Hepatocyte (in vitro differentiated cells): ENCODE data around the gene ACKR3. TPM values are rescaled to one million over a fixed set of nuclear protein-coding genes. Genes with fewer than 3 reads are reported as not detected.

ENCODE experiments used
- DNase-seq: peaks from one replicate; pipeline ENCODE4 v3.0.0-alpha.2; 2016; ENCODE audit warnings: low spot score
- H2AFZ ChIP-seq: fragments of 200-600 bp; sonication (generic); 2 replicates; pipeline ENCODE4 v1.6.0; 2016; ENCODE audit warnings: antibody characterized with exemption, mild to moderate bottlenecking
- H3K27ac ChIP-seq: fragments of 200-600 bp; sonication (generic); 2 replicates; pipeline ENCODE4 v1.5.1; 2016; ENCODE audit warnings: mild to moderate bottlenecking
- H3K27me3 ChIP-seq: fragments of 200-600 bp; sonication (generic); 2 replicates; pipeline ENCODE4 v1.6.1; 2016
- H3K36me3 ChIP-seq: fragments of 200-600 bp; sonication (generic); replicated peaks from 2 replicates; pipeline ENCODE4 v1.5.1; 2016; ENCODE audit warnings: low read depth; ENCODE audit not compliant: insufficient read depth
- H3K4me1 ChIP-seq: fragments of 200-600 bp; sonication (generic); 2 replicates; pipeline ENCODE4 v1.5.1; 2016; ENCODE audit warnings: mild to moderate bottlenecking, moderate library complexity; ENCODE audit not compliant: insufficient read depth
- H3K4me2 ChIP-seq: fragments of 200-600 bp; sonication (generic); 2 replicates; pipeline ENCODE4 v1.6.0; 2016
- H3K4me3 ChIP-seq: fragments of 200-600 bp; sonication (generic); 2 replicates; pipeline ENCODE4 v1.5.1; 2016; ENCODE audit warnings: mild to moderate bottlenecking
- H3K79me2 ChIP-seq: fragments of 200-600 bp; sonication (generic); 2 replicates; pipeline ENCODE4 v1.6.0; 2017; ENCODE audit warnings: mild to moderate bottlenecking
- H3K9me2 ChIP-seq: fragments of 200-600 bp; sonication (generic); replicated peaks from 2 replicates; pipeline ENCODE4 v1.6.0; 2017; ENCODE audit warnings: mild to moderate bottlenecking; ENCODE audit not compliant: insufficient read depth
- H3K9me3 ChIP-seq: fragments of 200-600 bp; sonication (generic); 2 replicates; pipeline ENCODE4 v1.5.1; 2016; ENCODE audit warnings: low read depth, mild to moderate bottlenecking
- H4K20me1 ChIP-seq: fragments of 200-600 bp; sonication (generic); 2 replicates; pipeline ENCODE4 v1.6.0; 2016; ENCODE audit warnings: mild to moderate bottlenecking; ENCODE audit not compliant: insufficient read depth, poor library complexity, severe bottlenecking
- CTCF ChIP-seq: fragments of 200-600 bp; sonication (generic); IDR thresholded peaks from 2 replicates; pipeline ENCODE4 v1.5.1; 2016; ENCODE audit warnings: antibody characterized with exemption, mild to moderate bottlenecking; ENCODE audit not compliant: poor library complexity
- EZH2 ChIP-seq: fragments of 200-600 bp; sonication (generic); IDR thresholded peaks from 2 replicates; pipeline ENCODE4 v1.6.1; 2016; ENCODE audit warnings: antibody characterized with exemption, mild to moderate bottlenecking, borderline replicate concordance
- EZH2phosphoT487 ChIP-seq: fragments of 200-600 bp; sonication (generic); IDR thresholded peaks from one replicate; pipeline ENCODE4 v1.6.1; 2018; ENCODE audit warnings: antibody characterized with exemption, mild to moderate bottlenecking, low read depth, moderate library complexity; ENCODE audit not compliant: unreplicated experiment, severe bottlenecking
- WGBS: methylation state at CpG from one replicate; pipeline ENCODE4 v1.1.6; 2016; ENCODE audit warnings: low lambda C conversion rate; ENCODE audit errors: missing lambda C conversion rate; 5-methylcytosine and 5-hydroxymethylcytosine counted together
- polyA plus RNA-seq: library from polyadenylated mRNA; unstranded; fragments of >200 nt; fragmentation: Nextera tagmentation; extraction: Ambion mirVana; gene quantifications from 2 replicates; pipeline ENCODE4 v1.2.1, GENCODE V29; 2016
- total RNA-seq: library from RNA; depleted of rRNA; stranded (reverse); fragments of >200 nt; gene quantifications from 2 replicates; pipeline ENCODE4 v1.2.3, GENCODE V29; 2014

The ACKR3 gene
- total and polyA plus RNA-seq, 2 experiments from 2014 or later, result 49.5 to 58.9 TPM

DNA sequence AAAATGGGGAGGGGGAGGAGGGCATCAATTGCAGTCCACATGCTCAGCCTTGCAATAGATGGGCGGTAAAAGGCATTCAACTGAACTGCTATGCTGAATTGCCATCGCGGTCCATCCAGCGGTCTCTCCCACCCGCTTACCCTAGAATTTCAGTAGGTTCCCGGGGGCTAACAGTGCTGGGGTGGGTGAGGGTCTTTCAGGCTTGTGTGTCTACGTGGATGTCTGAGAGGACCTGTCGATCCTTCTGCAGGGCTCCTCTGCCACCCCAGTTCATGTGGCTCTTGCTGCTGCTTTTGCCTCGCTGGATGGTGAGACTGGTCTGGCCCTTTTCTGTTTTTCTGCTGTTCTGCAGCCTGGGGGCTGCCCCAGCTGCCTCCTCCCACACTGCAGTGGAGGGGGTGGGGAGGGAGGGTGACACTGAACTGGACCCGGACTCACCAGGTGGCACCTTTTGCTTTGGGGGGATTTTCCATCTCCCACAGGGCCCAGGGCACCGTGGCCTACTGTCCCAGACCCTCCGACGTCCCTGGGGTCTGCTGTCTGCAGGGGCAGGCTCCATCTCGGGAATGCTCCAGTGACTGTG lies 14.1 kb downstream of the ACKR3 start:
- Histone ChIP-seq H3K36me3 (no peaks in the 10 kb centered on the region), H3K9me3 (no peaks in the 10 kb centered on the region), H3K27ac (peak overlapping the region; percentile 27), H3K4me3 (no peak overlapping the region), H3K4me1 (peaks cover 6% of the 10 kb centered on the region), H3K27me3 (no peaks in the 10 kb centered on the region), H4K20me1 (peaks cover 16% of the 10 kb centered on the region), H3K9me2 (no peaks in the 10 kb centered on the region), H2AFZ (no peak overlapping the region), H3K4me2 (no peak overlapping the region), H3K79me2 (peaks cover 38% of the 10 kb centered on the region)
- TF ChIP-seq EZH2phosphoT487 (no peak), EZH2 (no peak), CTCF (no peak)
- 87% methylated on average over 14 of the region's 14 CpGs for WGBS
- no peak for DNase-seq

GRCh38 chr2:236584521-236585384 lies 15.1 kb downstream of the ACKR3 start:
- Histone ChIP-seq H3K4me2 (no peak overlapping the region), H4K20me1 (peaks cover 14% of the 10 kb centered on the region), H3K27me3 (no peaks in the 10 kb centered on the region), H3K27ac (peak overlapping the region; percentile 27), H3K36me3 (no peaks in the 10 kb centered on the region), H3K79me2 (peaks cover 28% of the 10 kb centered on the region), H2AFZ (no peak overlapping the region), H3K4me3 (no peak overlapping the region), H3K9me2 (no peaks in the 10 kb centered on the region), H3K9me3 (no peaks in the 10 kb centered on the region), H3K4me1 (peaks cover 3% of the 10 kb centered on the region)
- DNase-seq, result no peak
- TF ChIP-seq CTCF (no peak), EZH2 (no peak), EZH2phosphoT487 (no peak)
- 76% methylated on average over 16 of the region's 16 CpGs for WGBS

DNA sequence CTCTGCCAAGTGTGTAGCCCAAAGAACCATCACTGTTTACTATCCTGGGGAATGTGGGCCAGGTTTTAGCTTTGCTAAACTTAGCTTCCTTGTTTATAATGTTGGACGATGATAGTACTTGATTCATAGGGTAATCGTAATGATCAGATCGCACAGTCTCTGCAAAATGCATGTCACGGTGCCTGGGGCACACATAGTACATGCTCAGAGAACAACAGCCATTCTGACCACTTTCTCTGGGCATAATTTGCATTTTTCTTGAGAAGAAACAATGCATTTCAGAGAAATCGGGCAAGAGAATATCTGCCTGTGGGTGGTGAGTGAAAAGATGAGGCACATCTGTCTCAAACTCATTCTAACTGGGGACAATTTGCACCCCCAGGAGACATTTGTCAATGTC lies 16.3 kb downstream of the ACKR3 start:
- no peak overlapping the region for H3K4me3 ChIP-seq
- no peaks in the 10 kb centered on the region for H3K36me3 ChIP-seq
- no peak overlapping the region for H2AFZ ChIP-seq
- WGBS, result 94% methylated on average over 5 of the region's 5 CpGs
- H3K27ac ChIP-seq, result no peak overlapping the region
- peaks cover 3% of the 10 kb centered on the region for H3K4me1 ChIP-seq
- TF ChIP-seq CTCF (no peak), EZH2phosphoT487 (no peak), EZH2 (no peak)
- H3K4me2 ChIP-seq, result no peak overlapping the region
- H3K27me3 ChIP-seq, result no peaks in the 10 kb centered on the region
- peaks cover 14% of the 10 kb centered on the region for H4K20me1 ChIP-seq
- DNase-seq, result no peak
- no peaks in the 10 kb centered on the region for H3K9me3 ChIP-seq
- no peaks in the 10 kb centered on the region for H3K9me2 ChIP-seq
- peaks cover 18% of the 10 kb centered on the region for H3K79me2 ChIP-seq
